ENCODE results near the gene GIGYF2. TPM values are rescaled to one million over a fixed set of nuclear protein-coding genes. Genes with fewer than 3 reads are reported as not detected.

GIGYF2 gene
- total RNA-seq, 4 donors from 2014 or later: 40.8 to 146 (median 76.0) TPM

- Histone ChIP-seq H3K27me3 (peaks cover 5% of the 10 kb centered on the region), H3K36me3 (no peaks in the 10 kb centered on the region), H3K4me1 (no peaks in the 10 kb centered on the region), H3K4me3 (no peak overlapping the region), H3K9me3 (no peaks in the 10 kb centered on the region), H3K27ac (no peak overlapping the region)
- TF ChIP-seq EP300 (IDR thresholded peaks at IDR 0.05; ENCODE audit: low read depth) (no peak), POLR2AphosphoS5 (IDR thresholded peaks at IDR 0.05) (no peak), CTCF (IDR thresholded peaks at IDR 0.05) (no peak), POLR2A (IDR thresholded peaks at IDR 0.05) (no peak)
- in situ Hi-C loops (cut with MboI; ENCODE audit: low pct_ligation_motif_present in 1 of 4, low pct_unique_long_range_greater_than_20kb in 1 of 4, low sequenced_read_pairs in 3 of 4) (no loop called here), intact Hi-C loops (cut with DNase I; ENCODE audit: low total_unique reads) (no loop called here)
- DNase-seq: no peak
- 91 to 100% methylated on average over 4 to 9 of the region's 9 CpGs for WGBS, 2 donors (ENCODE audit: low coverage in 1 of 2)
These were observed 197.1 kb downstream of the GIGYF2 start for GRCh38 chr2:232894251-232894650.

GRCh38 chr2:232894746-232895145 is 197.6 kb downstream of the GIGYF2 start:
- 87% methylated on average over 19 of the region's 19 CpGs; no CpG with 5 or more reads in 1 of the 2 donors for WGBS, 2 donors (ENCODE audit: low coverage in 1 of 2)
- Histone ChIP-seq H3K4me1 (no peaks in the 10 kb centered on the region), H3K27ac (no peak overlapping the region), H3K36me3 (no peaks in the 10 kb centered on the region), H3K4me3 (no peak overlapping the region), H3K27me3 (peaks cover 5% of the 10 kb centered on the region), H3K9me3 (no peaks in the 10 kb centered on the region)
- DNase-seq: no peak
- in situ Hi-C loops (cut with MboI; ENCODE audit: low pct_ligation_motif_present in 1 of 4, low pct_unique_long_range_greater_than_20kb in 1 of 4, low sequenced_read_pairs in 3 of 4): no loop called here
- no peak for TF ChIP-seq CTCF (IDR thresholded peaks at IDR 0.05)
- TF ChIP-seq POLR2AphosphoS5 (IDR thresholded peaks at IDR 0.05): no peak
- TF ChIP-seq EP300 (IDR thresholded peaks at IDR 0.05; ENCODE audit: low read depth): no peak
- TF ChIP-seq POLR2A (IDR thresholded peaks at IDR 0.05): no peak
- intact Hi-C loops (cut with DNase I; ENCODE audit: low total_unique reads): no loop called here

- H3K36me3 ChIP-seq: no peaks in the 10 kb centered on the region
- H3K4me1 ChIP-seq: no peaks in the 10 kb centered on the region
- H3K4me3 ChIP-seq: no peak overlapping the region
- in situ Hi-C loops (cut with MboI; ENCODE audit: low pct_ligation_motif_present in 1 of 4, low pct_unique_long_range_greater_than_20kb in 1 of 4, low sequenced_read_pairs in 3 of 4) (no loop called here), intact Hi-C loops (cut with DNase I; ENCODE audit: low total_unique reads) (no loop called here)
- TF ChIP-seq POLR2AphosphoS5 (IDR thresholded peaks at IDR 0.05) (no peak), POLR2A (IDR thresholded peaks at IDR 0.05) (no peak)
- no peak for DNase-seq
- H3K27ac ChIP-seq: no peak overlapping the region
- H3K9me3 ChIP-seq: no peaks in the 10 kb centered on the region
- H3K27me3 ChIP-seq: peaks cover 3% of the 10 kb centered on the region
These were observed 199.0 kb downstream of the GIGYF2 start for GRCh38 chr2:232896111-232896510.

- intact Hi-C loops (cut with DNase I; ENCODE audit: low total_unique reads): no loop called here
- DNase-seq: no peak
- Histone ChIP-seq H3K27ac (no peak overlapping the region), H3K27me3 (no peaks in the 10 kb centered on the region), H3K4me1 (no peaks in the 10 kb centered on the region), H3K36me3 (no peaks in the 10 kb centered on the region), H3K9me3 (no peaks in the 10 kb centered on the region), H3K4me3 (no peak overlapping the region)
- in situ Hi-C loops (cut with MboI; ENCODE audit: low pct_ligation_motif_present in 1 of 4, low pct_unique_long_range_greater_than_20kb in 1 of 4, low sequenced_read_pairs in 3 of 4): no loop called here
- no peak for TF ChIP-seq CTCF (IDR thresholded peaks at IDR 0.05)
- TF ChIP-seq POLR2AphosphoS5 (IDR thresholded peaks at IDR 0.05): no peak
- WGBS, 2 donors (ENCODE audit: low coverage in 1 of 2): 73% methylated on average over 7 of the region's 9 CpGs; no CpG with 5 or more reads in 1 of the 2 donors
These were observed 199.8 kb downstream of the GIGYF2 start for GRCh38 chr2:232896720-232897597.

Measured in transverse colon (tissue), 4 donors.